Fibroblast of mammary gland (primary cell): ENCODE results near the gene RPN1.
"Not testable (repeated sequence)": the region's sequence is repeated elsewhere in the genome, so short reads cannot be mapped to it uniquely, and the experiment has no call there.

Experiments
- DNase-seq: peaks from one replicate; pipeline ENCODE4 v3.0.0-alpha.2; 2010; ENCODE audit warnings: low read depth
- H3K4me3 ChIP-seq: 2 replicates; pipeline ENCODE4 v1.5.1; 2011; ENCODE audit warnings: low read depth, mild to moderate bottlenecking, low read length, moderate library complexity; ENCODE audit not compliant: control insufficient read depth
- CTCF ChIP-seq: conservative IDR thresholded peaks from 2 replicates; pipeline ENCODE4 v1.5.1; 2011; ENCODE audit warnings: low read depth, low read length, inconsistent platforms; ENCODE audit not compliant: control insufficient read depth, insufficient read depth

RPN1 gene

GRCh38 chr3:128598884-128599664 is 51.5 kb downstream of the RPN1 start:
- no peak overlapping the region for H3K4me3 ChIP-seq
- DNase-seq, result no peak
- no peak for TF ChIP-seq CTCF

- DNase-seq, result no peak
- no peak overlapping the region for H3K4me3 ChIP-seq
- TF ChIP-seq CTCF, result no peak
Observed at GRCh38 chr3:128597900-128598299, 52.7 kb downstream of the RPN1 start.

DNA sequence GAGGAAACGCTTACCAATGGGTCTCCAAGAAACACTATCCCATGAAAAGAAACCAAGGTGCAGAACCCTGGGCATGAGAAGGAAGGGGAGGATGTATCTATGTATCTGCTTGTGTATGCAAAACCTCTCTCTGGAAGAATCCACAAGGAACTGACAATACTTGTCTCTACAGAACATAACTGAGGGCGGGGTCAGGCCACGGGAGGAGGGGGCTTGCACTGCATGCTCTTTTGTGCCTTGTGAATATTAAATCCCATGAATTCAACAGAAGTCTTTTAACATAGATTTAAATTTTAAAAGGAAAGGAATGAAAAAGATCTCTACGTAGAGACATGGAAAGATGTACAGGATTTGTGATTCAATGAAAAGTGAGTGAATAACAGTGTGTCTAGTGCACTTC is 57.8 kb downstream of the RPN1 start:
- no peak for TF ChIP-seq CTCF
- DNase-seq, result no peak
- H3K4me3 ChIP-seq, result no peak overlapping the region

- no peak overlapping the region for H3K4me3 ChIP-seq
- DNase-seq, result no peak
- no peak for TF ChIP-seq CTCF
Observed at GRCh38 chr3:128591738-128592426, 58.7 kb downstream of the RPN1 start.

DNA sequence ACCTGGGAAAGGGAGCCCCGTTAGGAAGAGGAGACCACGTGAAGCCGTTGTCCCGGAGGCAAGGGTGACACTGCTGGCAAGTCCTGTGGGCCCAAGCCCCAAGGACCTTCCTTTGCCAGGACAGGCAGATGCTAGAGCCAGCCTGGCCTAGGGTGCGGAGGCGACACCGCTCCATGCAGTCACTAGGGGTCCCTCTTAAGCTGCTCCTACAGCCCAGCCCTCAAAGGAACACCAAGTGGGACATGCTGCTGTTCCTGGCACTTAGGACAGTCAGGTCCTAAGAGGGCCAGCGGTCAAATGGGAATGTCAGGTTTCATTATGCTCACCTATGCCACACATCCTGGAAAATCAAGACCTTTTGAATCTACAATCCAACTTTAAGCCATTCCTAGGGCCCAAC is 59.7 kb downstream of the RPN1 start:
- no peak for DNase-seq
- TF ChIP-seq CTCF, result no peak
- no peak overlapping the region for H3K4me3 ChIP-seq

GRCh38 chr3:128589985-128590384 is 60.6 kb downstream of the RPN1 start:
- not testable (repeated sequence) for H3K4me3 ChIP-seq, DNase-seq

DNA sequence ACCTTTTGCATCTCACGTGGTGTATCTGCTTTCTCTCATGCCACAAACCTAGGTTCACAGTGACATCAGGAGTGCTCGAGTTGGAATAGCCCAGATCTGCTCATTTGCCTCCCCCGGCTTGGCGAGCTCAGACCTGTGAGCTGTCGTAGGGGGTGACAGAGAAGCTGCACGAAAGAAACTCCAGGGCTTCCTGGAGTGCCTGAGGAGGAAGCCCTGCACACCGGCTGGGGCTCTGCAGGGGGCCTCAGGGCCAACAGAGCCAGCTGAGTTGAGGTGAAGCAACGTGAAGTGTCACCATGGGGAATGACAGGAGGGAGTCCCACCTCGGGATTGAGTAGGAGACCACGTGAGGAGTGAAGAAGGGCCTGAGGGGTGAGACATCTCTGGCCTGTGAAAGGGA is 62.5 kb downstream of the RPN1 start:
- no peak for TF ChIP-seq CTCF
- no peak overlapping the region for H3K4me3 ChIP-seq
- DNase-seq, result no peak
